Measurements from ENCODE around the gene GPR68. TPM values are rescaled to one million over a fixed set of nuclear protein-coding genes. Genes with fewer than 3 reads are reported as not detected.
A peak's percentile ranks its signal among the peaks of the same experiment; 100 is the strongest.
"Not testable (repeated sequence)": the region's sequence is repeated elsewhere in the genome, so short reads cannot be mapped to it uniquely, and the experiment has no call there.

GPR68 gene
- total RNA-seq, 1 donor from 2014 or later: 0.42 TPM

- Mint-ChIP-seq H3K27me3 (ENCODE audit: low read depth) (no peaks in the 10 kb centered on the region), H3K4me1 (ENCODE audit: low read depth) (peaks cover 31% of the 10 kb centered on the region), H3K27ac (ENCODE audit: unreplicated experiment) (no peak overlapping the region), H3K36me3 (ENCODE audit: low read depth) (no peaks in the 10 kb centered on the region), H3K9me3 (ENCODE audit: low read depth) (no peaks in the 10 kb centered on the region), H3K4me3 (ENCODE audit: unreplicated experiment) (peak overlapping the region; percentile 64)
- TF ChIP-seq CTCF (IDR thresholded peaks at IDR 0.05): peak; percentile 60
- DNase-seq (ENCODE audit: low spot score): no peak
These were observed 8.6 kb upstream of the GPR68 start for GRCh38 chr14:91252871-91253794.

GRCh38 chr14:91250912-91251311 is 6.4 kb upstream of the GPR68 start:
- Mint-ChIP-seq H3K36me3 (ENCODE audit: low read depth) (no peaks in the 10 kb centered on the region), H3K4me3 (ENCODE audit: unreplicated experiment) (no peak overlapping the region), H3K27ac (ENCODE audit: unreplicated experiment) (no peak overlapping the region), H3K27me3 (ENCODE audit: low read depth) (no peaks in the 10 kb centered on the region), H3K9me3 (ENCODE audit: low read depth) (peaks cover 4% of the 10 kb centered on the region), H3K4me1 (ENCODE audit: low read depth) (peaks cover 13% of the 10 kb centered on the region)
- DNase-seq (ENCODE audit: low spot score): no peak
- no peak for TF ChIP-seq CTCF (IDR thresholded peaks at IDR 0.05)

- TF ChIP-seq CTCF (IDR thresholded peaks at IDR 0.05): no peak
- H3K36me3 Mint-ChIP-seq (ENCODE audit: low read depth): no peaks in the 10 kb centered on the region
- no peak overlapping the region for H3K27ac Mint-ChIP-seq (ENCODE audit: unreplicated experiment)
- peaks cover 13% of the 10 kb centered on the region for H3K4me1 Mint-ChIP-seq (ENCODE audit: low read depth)
- H3K9me3 Mint-ChIP-seq (ENCODE audit: low read depth): peaks cover 4% of the 10 kb centered on the region
- no peak for DNase-seq (ENCODE audit: low spot score)
- H3K4me3 Mint-ChIP-seq (ENCODE audit: unreplicated experiment): no peak overlapping the region
- H3K27me3 Mint-ChIP-seq (ENCODE audit: low read depth): no peaks in the 10 kb centered on the region
These were observed 5.5 kb upstream of the GPR68 start for GRCh38 chr14:91249841-91250616.

GRCh38 chr14:91246051-91246852 is 1.7 kb upstream of the GPR68 start:
- no peak for DNase-seq (ENCODE audit: low spot score)
- no peak overlapping the region for H3K4me3 Mint-ChIP-seq (ENCODE audit: unreplicated experiment)
- no peak for TF ChIP-seq CTCF (IDR thresholded peaks at IDR 0.05)
- H3K4me1 Mint-ChIP-seq (ENCODE audit: low read depth): peaks cover 35% of the 10 kb centered on the region
- H3K27me3 Mint-ChIP-seq (ENCODE audit: low read depth): no peaks in the 10 kb centered on the region
- no peak overlapping the region for H3K27ac Mint-ChIP-seq (ENCODE audit: unreplicated experiment)
- H3K9me3 Mint-ChIP-seq (ENCODE audit: low read depth): peaks cover 4% of the 10 kb centered on the region
- H3K36me3 Mint-ChIP-seq (ENCODE audit: low read depth): no peaks in the 10 kb centered on the region

GRCh38 chr14:91245616-91246015 is 1.1 kb upstream of the GPR68 start:
- peaks cover 30% of the 10 kb centered on the region for H3K4me1 Mint-ChIP-seq (ENCODE audit: low read depth)
- not testable (repeated sequence) for H3K4me3 Mint-ChIP-seq (ENCODE audit: unreplicated experiment); H3K27me3 Mint-ChIP-seq (ENCODE audit: low read depth); DNase-seq (ENCODE audit: low spot score); H3K36me3 Mint-ChIP-seq (ENCODE audit: low read depth); H3K27ac Mint-ChIP-seq (ENCODE audit: unreplicated experiment); H3K9me3 Mint-ChIP-seq (ENCODE audit: low read depth)

Data from chondrocyte (in vitro differentiated cells).